ENCODE measurements around the gene MAN2A1. TPM values are rescaled to one million over a fixed set of nuclear protein-coding genes. Genes with fewer than 3 reads are reported as not detected.

The MAN2A1 gene
- total RNA-seq, 1 experiment from 2014 or later = 86.6 TPM

DNA sequence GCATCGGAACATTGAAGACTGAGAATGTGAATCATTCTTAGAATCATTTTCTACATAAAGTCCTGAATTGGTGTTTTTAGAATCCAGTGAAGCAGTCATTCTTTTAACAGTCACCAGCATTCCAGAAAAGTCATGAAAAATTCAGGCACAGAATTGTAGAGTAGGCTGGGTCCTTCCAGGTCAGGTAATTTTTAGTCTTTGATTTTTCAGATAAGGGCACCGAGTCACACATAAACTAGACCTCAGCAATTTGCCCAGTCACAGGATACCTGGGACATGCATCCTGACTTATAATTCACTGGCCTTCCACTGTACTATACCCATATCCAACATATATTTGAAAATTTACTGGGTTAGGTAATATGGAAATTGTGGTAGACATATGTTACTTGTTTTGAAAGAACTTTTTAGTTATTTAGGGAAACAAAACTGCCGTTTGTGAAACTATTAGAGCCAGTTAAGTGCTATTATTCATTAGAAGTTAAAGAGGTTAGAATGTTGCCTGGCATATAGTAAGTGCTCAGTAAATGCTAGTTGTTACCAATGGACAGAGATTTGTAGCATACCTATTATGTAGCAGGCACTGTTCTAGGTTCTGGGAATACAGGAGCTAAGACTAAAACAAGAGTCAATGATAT lies 10.9 kb downstream of the MAN2A1 start (continued):
- TF ChIP-seq, protein P1, sequence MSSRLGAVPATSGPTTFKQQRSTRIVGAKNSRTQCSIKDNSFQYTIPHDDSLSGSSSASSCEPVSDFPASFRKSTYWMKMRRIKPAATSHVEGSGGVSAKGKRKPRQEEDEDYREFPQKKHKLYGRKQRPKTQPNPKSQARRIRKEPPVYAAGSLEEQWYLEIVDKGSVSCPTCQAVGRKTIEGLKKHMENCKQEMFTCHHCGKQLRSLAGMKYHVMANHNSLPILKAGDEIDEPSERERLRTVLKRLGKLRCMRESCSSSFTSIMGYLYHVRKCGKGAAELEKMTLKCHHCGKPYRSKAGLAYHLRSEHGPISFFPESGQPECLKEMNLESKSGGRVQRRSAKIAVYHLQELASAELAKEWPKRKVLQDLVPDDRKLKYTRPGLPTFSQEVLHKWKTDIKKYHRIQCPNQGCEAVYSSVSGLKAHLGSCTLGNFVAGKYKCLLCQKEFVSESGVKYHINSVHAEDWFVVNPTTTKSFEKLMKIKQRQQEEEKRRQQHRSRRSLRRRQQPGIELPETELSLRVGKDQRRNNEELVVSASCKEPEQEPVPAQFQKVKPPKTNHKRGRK (CRISPR knock-in tag; IDR thresholded peaks at IDR 0.05; ENCODE audit: borderline replicate concordance) = no peak
- TF ChIP-seq, protein P2, sequence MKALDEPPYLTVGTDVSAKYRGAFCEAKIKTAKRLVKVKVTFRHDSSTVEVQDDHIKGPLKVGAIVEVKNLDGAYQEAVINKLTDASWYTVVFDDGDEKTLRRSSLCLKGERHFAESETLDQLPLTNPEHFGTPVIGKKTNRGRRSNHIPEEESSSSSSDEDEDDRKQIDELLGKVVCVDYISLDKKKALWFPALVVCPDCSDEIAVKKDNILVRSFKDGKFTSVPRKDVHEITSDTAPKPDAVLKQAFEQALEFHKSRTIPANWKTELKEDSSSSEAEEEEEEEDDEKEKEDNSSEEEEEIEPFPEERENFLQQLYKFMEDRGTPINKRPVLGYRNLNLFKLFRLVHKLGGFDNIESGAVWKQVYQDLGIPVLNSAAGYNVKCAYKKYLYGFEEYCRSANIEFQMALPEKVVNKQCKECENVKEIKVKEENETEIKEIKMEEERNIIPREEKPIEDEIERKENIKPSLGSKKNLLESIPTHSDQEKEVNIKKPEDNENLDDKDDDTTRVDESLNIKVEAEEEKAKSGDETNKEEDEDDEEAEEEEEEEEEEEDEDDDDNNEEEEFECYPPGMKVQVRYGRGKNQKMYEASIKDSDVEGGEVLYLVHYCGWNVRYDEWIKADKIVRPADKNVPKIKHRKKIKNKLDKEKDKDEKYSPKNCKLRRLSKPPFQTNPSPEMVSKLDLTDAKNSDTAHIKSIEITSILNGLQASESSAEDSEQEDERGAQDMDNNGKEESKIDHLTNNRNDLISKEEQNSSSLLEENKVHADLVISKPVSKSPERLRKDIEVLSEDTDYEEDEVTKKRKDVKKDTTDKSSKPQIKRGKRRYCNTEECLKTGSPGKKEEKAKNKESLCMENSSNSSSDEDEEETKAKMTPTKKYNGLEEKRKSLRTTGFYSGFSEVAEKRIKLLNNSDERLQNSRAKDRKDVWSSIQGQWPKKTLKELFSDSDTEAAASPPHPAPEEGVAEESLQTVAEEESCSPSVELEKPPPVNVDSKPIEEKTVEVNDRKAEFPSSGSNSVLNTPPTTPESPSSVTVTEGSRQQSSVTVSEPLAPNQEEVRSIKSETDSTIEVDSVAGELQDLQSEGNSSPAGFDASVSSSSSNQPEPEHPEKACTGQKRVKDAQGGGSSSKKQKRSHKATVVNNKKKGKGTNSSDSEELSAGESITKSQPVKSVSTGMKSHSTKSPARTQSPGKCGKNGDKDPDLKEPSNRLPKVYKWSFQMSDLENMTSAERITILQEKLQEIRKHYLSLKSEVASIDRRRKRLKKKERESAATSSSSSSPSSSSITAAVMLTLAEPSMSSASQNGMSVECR (CRISPR knock-in tag; IDR thresholded peaks at IDR 0.05; ENCODE audit: borderline replicate concordance) = no peak
- no peak for TF ChIP-seq NR2C2 (CRISPR knock-in tag; IDR thresholded peaks at IDR 0.05)

DNA sequence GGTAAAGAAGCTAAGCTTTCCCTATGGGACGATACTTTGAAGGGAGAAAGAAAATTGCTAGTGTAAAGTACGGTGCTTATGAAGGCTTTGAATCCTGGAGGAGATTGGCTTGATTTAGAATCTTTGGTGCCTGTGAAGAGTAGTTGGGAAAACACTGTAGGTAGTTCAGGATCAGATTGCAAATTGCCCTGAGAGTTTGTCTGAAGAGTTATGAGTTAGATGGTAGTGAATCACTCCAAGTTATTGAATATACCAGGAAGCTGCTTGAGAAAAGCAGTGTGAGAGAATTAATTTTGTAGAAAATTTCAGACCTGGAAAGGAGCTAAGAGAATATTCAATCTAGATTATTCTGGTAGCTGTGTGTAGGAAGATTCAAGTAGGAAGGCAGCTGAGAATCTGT lies 11.5 kb downstream of the MAN2A1 start:
- peaks cover 88% of the 10 kb centered on the region for H3K4me1 Mint-ChIP-seq
- peaks cover 12% of the 10 kb centered on the region for H3K36me3 Mint-ChIP-seq
- H3K27ac Mint-ChIP-seq = peak overlapping the region; percentile 66; the same call in 1 of the 2 replicates
- H3K4me3 Mint-ChIP-seq = no peak overlapping the region
- no peaks in the 10 kb centered on the region for H3K27me3 Mint-ChIP-seq (ENCODE audit: low read depth)
- ChIA-PET CTCF (interaction anchor here (1.3 to 1.8 kb wide), 3 partner anchors 9 to 12 kb away, joined by 4 to 9 read pairs (median 5); partner anchors contain the start of gene MAN2A1), POLR2A (no interaction called here)
- TF ChIP-seq, protein P3, sequence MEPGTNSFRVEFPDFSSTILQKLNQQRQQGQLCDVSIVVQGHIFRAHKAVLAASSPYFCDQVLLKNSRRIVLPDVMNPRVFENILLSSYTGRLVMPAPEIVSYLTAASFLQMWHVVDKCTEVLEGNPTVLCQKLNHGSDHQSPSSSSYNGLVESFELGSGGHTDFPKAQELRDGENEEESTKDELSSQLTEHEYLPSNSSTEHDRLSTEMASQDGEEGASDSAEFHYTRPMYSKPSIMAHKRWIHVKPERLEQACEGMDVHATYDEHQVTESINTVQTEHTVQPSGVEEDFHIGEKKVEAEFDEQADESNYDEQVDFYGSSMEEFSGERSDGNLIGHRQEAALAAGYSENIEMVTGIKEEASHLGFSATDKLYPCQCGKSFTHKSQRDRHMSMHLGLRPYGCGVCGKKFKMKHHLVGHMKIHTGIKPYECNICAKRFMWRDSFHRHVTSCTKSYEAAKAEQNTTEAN (CRISPR knock-in tag; IDR thresholded peaks at IDR 0.05) = no peak
- TF ChIP-seq, protein P4, sequence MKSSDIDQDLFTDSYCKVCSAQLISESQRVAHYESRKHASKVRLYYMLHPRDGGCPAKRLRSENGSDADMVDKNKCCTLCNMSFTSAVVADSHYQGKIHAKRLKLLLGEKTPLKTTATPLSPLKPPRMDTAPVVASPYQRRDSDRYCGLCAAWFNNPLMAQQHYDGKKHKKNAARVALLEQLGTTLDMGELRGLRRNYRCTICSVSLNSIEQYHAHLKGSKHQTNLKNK (CRISPR knock-in tag; IDR thresholded peaks at IDR 0.05) = no peak
- no peak for TF ChIP-seq ZBTB21 (CRISPR knock-in tag; IDR thresholded peaks at IDR 0.05; ENCODE audit: borderline replicate concordance)
- TF ChIP-seq, protein P5, sequence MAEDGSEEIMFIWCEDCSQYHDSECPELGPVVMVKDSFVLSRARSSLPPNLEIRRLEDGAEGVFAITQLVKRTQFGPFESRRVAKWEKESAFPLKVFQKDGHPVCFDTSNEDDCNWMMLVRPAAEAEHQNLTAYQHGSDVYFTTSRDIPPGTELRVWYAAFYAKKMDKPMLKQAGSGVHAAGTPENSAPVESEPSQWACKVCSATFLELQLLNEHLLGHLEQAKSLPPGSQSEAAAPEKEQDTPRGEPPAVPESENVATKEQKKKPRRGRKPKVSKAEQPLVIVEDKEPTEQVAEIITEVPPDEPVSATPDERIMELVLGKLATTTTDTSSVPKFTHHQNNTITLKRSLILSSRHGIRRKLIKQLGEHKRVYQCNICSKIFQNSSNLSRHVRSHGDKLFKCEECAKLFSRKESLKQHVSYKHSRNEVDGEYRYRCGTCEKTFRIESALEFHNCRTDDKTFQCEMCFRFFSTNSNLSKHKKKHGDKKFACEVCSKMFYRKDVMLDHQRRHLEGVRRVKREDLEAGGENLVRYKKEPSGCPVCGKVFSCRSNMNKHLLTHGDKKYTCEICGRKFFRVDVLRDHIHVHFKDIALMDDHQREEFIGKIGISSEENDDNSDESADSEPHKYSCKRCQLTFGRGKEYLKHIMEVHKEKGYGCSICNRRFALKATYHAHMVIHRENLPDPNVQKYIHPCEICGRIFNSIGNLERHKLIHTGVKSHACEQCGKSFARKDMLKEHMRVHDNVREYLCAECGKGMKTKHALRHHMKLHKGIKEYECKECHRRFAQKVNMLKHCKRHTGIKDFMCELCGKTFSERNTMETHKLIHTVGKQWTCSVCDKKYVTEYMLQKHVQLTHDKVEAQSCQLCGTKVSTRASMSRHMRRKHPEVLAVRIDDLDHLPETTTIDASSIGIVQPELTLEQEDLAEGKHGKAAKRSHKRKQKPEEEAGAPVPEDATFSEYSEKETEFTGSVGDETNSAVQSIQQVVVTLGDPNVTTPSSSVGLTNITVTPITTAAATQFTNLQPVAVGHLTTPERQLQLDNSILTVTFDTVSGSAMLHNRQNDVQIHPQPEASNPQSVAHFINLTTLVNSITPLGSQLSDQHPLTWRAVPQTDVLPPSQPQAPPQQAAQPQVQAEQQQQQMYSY (CRISPR knock-in tag; IDR thresholded peaks at IDR 0.05) = no peak
- TF ChIP-seq TEAD4 (CRISPR knock-in tag; IDR thresholded peaks at IDR 0.05) = no peak
- TF ChIP-seq, protein P6, sequence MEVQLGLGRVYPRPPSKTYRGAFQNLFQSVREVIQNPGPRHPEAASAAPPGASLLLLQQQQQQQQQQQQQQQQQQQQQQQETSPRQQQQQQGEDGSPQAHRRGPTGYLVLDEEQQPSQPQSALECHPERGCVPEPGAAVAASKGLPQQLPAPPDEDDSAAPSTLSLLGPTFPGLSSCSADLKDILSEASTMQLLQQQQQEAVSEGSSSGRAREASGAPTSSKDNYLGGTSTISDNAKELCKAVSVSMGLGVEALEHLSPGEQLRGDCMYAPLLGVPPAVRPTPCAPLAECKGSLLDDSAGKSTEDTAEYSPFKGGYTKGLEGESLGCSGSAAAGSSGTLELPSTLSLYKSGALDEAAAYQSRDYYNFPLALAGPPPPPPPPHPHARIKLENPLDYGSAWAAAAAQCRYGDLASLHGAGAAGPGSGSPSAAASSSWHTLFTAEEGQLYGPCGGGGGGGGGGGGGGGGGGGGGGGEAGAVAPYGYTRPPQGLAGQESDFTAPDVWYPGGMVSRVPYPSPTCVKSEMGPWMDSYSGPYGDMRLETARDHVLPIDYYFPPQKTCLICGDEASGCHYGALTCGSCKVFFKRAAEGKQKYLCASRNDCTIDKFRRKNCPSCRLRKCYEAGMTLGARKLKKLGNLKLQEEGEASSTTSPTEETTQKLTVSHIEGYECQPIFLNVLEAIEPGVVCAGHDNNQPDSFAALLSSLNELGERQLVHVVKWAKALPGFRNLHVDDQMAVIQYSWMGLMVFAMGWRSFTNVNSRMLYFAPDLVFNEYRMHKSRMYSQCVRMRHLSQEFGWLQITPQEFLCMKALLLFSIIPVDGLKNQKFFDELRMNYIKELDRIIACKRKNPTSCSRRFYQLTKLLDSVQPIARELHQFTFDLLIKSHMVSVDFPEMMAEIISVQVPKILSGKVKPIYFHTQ (CRISPR knock-in tag; IDR thresholded peaks at IDR 0.05) = no peak
- TF ChIP-seq ATF1 (CRISPR knock-in tag; IDR thresholded peaks at IDR 0.05) = no peak
- TF ChIP-seq, protein P7, sequence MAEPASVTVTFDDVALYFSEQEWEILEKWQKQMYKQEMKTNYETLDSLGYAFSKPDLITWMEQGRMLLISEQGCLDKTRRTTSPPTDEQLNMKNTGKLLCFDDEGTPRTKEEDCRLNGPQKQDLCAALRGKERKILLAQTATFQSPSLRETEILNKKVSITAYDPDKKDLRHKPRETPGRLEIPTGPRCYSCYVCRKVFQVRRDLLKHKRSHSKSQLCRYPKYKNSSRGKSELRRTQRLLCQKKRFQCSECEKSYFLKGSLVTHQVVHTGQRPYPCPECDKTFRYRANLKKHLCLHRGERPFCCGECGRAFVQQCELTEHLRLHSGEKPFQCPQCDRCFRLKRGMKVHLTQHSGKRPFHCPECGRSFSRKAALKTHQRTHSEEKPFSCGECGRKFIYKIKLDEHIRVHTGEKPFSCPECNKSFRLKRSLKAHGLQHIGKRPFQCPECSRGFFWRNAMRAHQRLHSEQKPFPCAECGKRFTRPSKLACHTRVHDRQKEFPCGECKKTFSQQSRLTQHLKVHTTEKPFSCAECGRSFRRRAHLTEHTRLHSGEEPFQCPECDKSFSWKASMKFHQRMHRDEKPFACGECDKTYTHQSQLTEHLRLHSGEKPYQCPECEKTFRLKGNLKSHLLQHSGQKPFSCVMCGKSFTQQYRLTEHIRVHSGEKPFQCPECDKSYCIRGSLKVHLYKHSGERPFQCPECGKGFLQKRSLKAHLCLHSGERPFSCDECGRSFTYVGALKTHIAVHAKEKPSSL (CRISPR knock-in tag; conservative IDR thresholded peaks at IDR 0.05) = no peak
- no peak for DNase-seq (ENCODE audit: low spot score)
- H3K9me3 Mint-ChIP-seq = no peaks in the 10 kb centered on the region
- ATAC-seq = no peak

Measured in WTC11 (cell line).